Mesodermal cell (in vitro differentiated cells): ENCODE measurements around the gene ADAMTS17.

ENCODE experiments used
- H3K27ac ChIP-seq: 2 replicates; pipeline ENCODE4 v1.7.0; 2013; ENCODE audit warnings: mild to moderate bottlenecking, low read depth, low read length, moderate library complexity; ENCODE audit not compliant: severe bottlenecking
- H3K36me3 ChIP-seq: 2 replicates; pipeline ENCODE4 v1.7.1; 2013; ENCODE audit warnings: mild to moderate bottlenecking, low read length, moderate library complexity; ENCODE audit not compliant: control insufficient read depth, insufficient read depth
- H3K4me1 ChIP-seq: one replicate; pipeline ENCODE4 v1.7.1; 2013; ENCODE audit warnings: mild to moderate bottlenecking, low read length; ENCODE audit not compliant: insufficient read depth, control insufficient read depth, poor library complexity, severe bottlenecking
- H3K4me3 ChIP-seq: 2 replicates; pipeline ENCODE4 v1.7.0; 2013; ENCODE audit warnings: low read length, control low read depth, mild to moderate bottlenecking; ENCODE audit not compliant: insufficient read depth, poor library complexity, severe bottlenecking; ENCODE audit errors: extremely low read depth
- H3K9me3 ChIP-seq: 2 replicates; pipeline ENCODE4 v1.7.1; 2013; ENCODE audit warnings: mild to moderate bottlenecking, low read length, moderate library complexity; ENCODE audit not compliant: control insufficient read depth
- WGBS, 2 experiments: methylation state at CpG; one replicate each; pipeline ENCODE4 v1.1.5; 2013; ENCODE audit warnings: missing lambda C conversion rate in 2 of 2; ENCODE audit not compliant: insufficient coverage in 2 of 2; 5-methylcytosine and 5-hydroxymethylcytosine counted together

Gene ADAMTS17

GRCh38 chr15:100309109-100310040 lies 32.4 kb downstream of the ADAMTS17 start:
- Histone ChIP-seq H3K4me3 (no peak overlapping the region), H3K4me1 (no peaks in the 10 kb centered on the region), H3K27ac (no peak overlapping the region), H3K9me3 (no peaks in the 10 kb centered on the region), H3K36me3 (no peaks in the 10 kb centered on the region)
- WGBS, 2 experiments: 89% methylated on average over 19 to 24 of the region's 25 CpGs

DNA sequence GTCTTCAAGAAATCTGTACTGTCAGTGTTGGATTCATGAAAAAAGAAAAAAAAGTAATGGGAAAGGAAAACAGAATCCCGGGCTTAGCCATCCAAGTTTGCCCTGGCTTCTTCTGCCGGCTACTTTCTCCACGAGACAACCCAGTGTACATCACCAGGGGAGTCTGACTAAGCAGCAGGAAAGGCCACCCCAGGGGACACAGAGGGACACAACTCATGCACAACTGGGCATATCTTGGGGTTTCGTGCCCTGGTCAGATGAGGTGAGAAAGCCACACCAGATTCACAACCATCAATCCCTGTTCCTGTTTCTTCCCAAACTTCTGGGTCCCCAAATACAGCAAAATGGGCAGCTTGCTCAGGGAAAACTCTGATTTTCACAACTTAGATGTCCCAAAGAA lies 33.2 kb downstream of the ADAMTS17 start:
- 85 to 96% methylated on average over 4 of the region's 4 CpGs for WGBS, 2 experiments
- Histone ChIP-seq H3K4me3 (no peak overlapping the region), H3K4me1 (no peaks in the 10 kb centered on the region), H3K9me3 (no peaks in the 10 kb centered on the region), H3K36me3 (no peaks in the 10 kb centered on the region), H3K27ac (no peak overlapping the region)

- H3K9me3 ChIP-seq: no peaks in the 10 kb centered on the region
- no peaks in the 10 kb centered on the region for H3K4me1 ChIP-seq
- H3K27ac ChIP-seq: no peak overlapping the region
- WGBS, 2 experiments: 85 to 100% methylated on average over 5 of the region's 7 CpGs
- H3K36me3 ChIP-seq: no peaks in the 10 kb centered on the region
- H3K4me3 ChIP-seq: no peak overlapping the region
Measured at GRCh38 chr15:100308213-100308600, 33.6 kb downstream of the ADAMTS17 start.

- Histone ChIP-seq H3K27ac (no peak overlapping the region), H3K9me3 (no peaks in the 10 kb centered on the region), H3K4me3 (no peak overlapping the region), H3K4me1 (no peaks in the 10 kb centered on the region), H3K36me3 (no peaks in the 10 kb centered on the region)
- WGBS, 2 experiments: 84 to 93% methylated on average over 8 to 13 of the region's 16 CpGs
Measured at GRCh38 chr15:100307241-100308212, 34.2 kb downstream of the ADAMTS17 start.

DNA sequence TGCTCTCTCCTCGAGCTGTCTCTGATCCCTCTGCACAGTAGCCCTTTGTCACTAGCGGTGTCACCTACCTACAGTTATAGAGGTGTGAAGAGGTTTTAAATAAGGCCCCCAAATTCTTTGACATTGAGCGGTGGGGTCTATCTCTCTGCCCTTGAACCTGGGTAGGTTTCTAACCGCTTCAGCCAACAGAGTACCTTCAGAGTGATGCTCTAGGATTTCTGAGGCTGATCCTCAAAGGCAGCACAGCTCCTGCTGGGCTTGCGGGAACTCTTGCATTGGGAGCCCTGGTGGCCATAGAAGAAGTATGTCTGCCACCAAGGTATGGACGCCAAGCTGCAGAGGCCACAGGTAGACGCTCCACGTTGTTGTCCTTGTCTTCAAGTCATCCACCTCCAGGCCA lies 35.7 kb downstream of the ADAMTS17 start:
- Histone ChIP-seq H3K4me3 (no peak overlapping the region), H3K4me1 (no peaks in the 10 kb centered on the region), H3K27ac (no peak overlapping the region), H3K36me3 (no peaks in the 10 kb centered on the region), H3K9me3 (no peaks in the 10 kb centered on the region)
- 90% methylated on average over 7 of the region's 8 CpGs for WGBS, 2 experiments

DNA sequence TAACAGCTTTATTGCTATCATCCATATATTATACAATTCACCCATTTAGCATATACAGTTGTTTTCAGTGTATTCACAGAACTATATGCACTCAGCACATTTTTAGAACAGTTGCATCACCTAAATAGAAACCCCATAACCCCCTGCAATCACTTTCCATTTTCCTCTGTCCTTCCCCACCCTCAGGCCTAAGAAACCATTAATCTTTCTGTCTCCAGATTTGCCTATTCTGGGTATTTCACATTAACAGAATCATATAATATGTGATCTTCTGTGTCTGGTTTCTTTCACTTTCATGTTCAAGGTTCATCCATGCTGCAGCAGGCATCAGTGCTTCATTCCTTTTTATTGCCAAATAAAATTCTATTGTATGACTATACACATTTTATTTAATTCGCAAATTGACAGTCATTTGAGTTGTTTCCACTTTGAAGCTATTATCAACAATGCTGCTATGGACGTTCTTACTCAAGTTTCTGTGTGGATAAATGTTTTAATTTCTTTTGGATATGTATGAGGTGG lies 39.8 kb downstream of the ADAMTS17 start:
- no peak overlapping the region for H3K4me3 ChIP-seq
- peaks cover 7% of the 10 kb centered on the region for H3K9me3 ChIP-seq
- no peaks in the 10 kb centered on the region for H3K36me3 ChIP-seq
- no CpG with 5 or more reads among the region's 2 CpGs for WGBS, 2 experiments
- no peak overlapping the region for H3K27ac ChIP-seq
- H3K4me1 ChIP-seq: no peaks in the 10 kb centered on the region

- Histone ChIP-seq H3K27ac (no peak overlapping the region), H3K4me1 (no peaks in the 10 kb centered on the region)
- 70 to 82% methylated on average over 2 to 4 of the region's 7 CpGs for WGBS, 2 experiments
Measured at GRCh38 chr15:100298257-100298656, 43.5 kb downstream of the ADAMTS17 start.

DNA sequence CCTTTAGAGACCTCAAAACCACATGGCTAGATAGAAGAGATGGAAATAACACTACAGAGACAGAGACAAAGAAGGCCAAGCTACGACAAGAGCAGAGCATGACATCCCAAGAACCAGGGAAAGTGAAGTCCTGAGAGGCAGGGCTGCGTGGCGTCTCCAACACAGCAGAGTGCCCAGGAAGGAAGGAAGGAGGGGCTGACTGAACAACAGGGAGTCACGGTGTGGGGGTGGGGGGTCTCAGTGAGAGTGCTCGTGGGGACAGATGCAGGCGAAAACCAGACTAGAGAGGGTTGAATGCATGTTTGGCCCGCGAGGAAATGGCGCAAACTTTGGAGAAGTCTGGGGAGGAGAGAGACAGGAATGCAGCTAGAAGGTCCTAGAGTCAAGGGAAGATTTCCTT lies 44.0 kb downstream of the ADAMTS17 start:
- H3K4me3 ChIP-seq: no peak overlapping the region
- H3K27ac ChIP-seq: no peak overlapping the region
- WGBS, 2 experiments: 70 to 84% methylated on average over 9 of the region's 9 CpGs
- H3K9me3 ChIP-seq: peaks cover 7% of the 10 kb centered on the region
- H3K4me1 ChIP-seq: no peaks in the 10 kb centered on the region
- H3K36me3 ChIP-seq: no peaks in the 10 kb centered on the region

More at GRCh38 chr15:100298257-100298656, 43.5 kb downstream of the ADAMTS17 start:
- Histone ChIP-seq H3K9me3 (peaks cover 7% of the 10 kb centered on the region), H3K36me3 (no peaks in the 10 kb centered on the region), H3K4me3 (no peak overlapping the region)

- H3K36me3 ChIP-seq: no peaks in the 10 kb centered on the region
- WGBS, 2 experiments: 93 to 95% methylated on average over 7 to 8 of the region's 8 CpGs
- no peak overlapping the region for H3K4me3 ChIP-seq
- no peak overlapping the region for H3K27ac ChIP-seq
- H3K9me3 ChIP-seq: peaks cover 7% of the 10 kb centered on the region
- no peaks in the 10 kb centered on the region for H3K4me1 ChIP-seq
Measured at GRCh38 chr15:100295939-100296565, 45.7 kb downstream of the ADAMTS17 start.

DNA sequence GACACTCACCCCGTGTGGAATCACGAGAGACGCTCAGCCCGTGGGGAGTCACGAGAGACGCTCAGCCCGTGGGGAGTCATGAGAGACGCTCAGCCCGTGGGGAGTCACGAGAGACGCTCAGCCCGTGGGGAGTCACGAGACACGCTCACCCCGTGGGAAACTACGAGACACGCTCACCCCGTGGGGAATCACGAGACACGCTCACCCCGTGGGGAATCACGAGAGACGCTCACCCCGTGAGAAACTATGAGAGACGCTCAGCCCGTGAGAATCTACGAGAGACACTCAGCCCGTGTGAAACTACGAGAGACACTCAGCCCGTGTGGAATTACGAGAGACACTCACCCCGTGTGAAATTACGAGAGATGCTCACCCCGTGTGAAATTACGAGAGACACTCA lies 49.8 kb downstream of the ADAMTS17 start:
- Histone ChIP-seq H3K36me3 (no peaks in the 10 kb centered on the region), H3K4me1 (no peaks in the 10 kb centered on the region), H3K27ac (no peak overlapping the region), H3K9me3 (no peaks in the 10 kb centered on the region), H3K4me3 (no peak overlapping the region)
- 97 to 99% methylated on average over 35 of the region's 35 CpGs for WGBS, 2 experiments
